Thoracic aorta endothelial cell (primary cell): ENCODE results near the gene CPLANE2. TPM values are rescaled to one million over a fixed set of nuclear protein-coding genes. Genes with fewer than 3 reads are reported as not detected.

Source experiments
- small RNA-seq: library from RNA; depleted of rRNA; stranded (forward); fragments of <200 nt; gene quantifications from one replicate; pipeline ENCODE3, GENCODE V24; 2012
- total RNA-seq: library from RNA; depleted of rRNA; stranded (reverse); fragments of >200 nt; gene quantifications from 2 replicates; pipeline ENCODE4 v1.2.3, GENCODE V29; 2012

CPLANE2 gene, protein sequence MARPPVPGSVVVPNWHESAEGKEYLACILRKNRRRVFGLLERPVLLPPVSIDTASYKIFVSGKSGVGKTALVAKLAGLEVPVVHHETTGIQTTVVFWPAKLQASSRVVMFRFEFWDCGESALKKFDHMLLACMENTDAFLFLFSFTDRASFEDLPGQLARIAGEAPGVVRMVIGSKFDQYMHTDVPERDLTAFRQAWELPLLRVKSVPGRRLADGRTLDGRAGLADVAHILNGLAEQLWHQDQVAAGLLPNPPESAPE
- total RNA-seq = 5.9 and 8.1 TPM in 2 replicates

DNA sequence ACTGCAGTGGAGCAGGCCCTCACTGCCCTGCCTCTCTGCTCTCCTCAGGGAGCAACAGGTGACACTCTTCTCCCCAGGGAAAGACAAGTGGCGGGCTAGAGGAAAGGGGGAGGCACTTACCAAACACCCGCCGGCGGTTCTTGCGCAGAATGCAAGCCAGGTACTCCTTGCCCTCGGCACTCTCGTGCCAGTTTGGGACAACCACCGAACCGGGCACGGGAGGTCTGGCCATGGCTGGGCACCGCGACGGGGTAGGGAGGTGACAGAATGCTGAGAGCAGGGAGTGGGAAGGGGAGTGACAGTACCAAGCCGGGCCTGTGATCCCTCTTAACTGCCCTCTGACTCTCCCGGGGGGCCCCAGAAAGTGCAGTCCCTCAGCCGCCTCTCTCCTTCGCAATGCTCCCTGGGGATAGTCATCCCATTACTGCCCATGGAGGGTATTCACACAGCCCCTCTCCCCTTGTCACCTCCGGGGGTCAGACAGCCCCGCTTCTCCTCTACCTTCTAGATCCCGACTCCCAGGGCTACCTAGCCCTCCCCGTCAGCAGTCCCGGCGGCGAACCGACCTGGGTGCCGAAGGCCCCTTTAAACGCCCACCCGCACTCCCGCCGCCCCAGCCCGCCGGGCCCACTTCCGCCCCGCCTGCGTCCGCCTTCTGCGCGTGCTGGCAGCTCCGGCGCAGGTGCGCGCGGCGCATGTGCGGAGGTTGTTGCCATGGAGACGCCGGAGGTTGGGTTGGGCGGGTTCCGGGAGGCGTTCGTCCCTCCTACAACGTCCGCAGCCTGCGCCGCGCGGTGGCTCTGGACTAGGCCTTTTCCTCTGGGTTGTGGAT is at the start of gene CPLANE2:
CPLANE2 (minus strand) TSS at position 673 of the 832 bp plus-strand sequence; CDS start at position 232, 441 bp downstream.

DNA sequence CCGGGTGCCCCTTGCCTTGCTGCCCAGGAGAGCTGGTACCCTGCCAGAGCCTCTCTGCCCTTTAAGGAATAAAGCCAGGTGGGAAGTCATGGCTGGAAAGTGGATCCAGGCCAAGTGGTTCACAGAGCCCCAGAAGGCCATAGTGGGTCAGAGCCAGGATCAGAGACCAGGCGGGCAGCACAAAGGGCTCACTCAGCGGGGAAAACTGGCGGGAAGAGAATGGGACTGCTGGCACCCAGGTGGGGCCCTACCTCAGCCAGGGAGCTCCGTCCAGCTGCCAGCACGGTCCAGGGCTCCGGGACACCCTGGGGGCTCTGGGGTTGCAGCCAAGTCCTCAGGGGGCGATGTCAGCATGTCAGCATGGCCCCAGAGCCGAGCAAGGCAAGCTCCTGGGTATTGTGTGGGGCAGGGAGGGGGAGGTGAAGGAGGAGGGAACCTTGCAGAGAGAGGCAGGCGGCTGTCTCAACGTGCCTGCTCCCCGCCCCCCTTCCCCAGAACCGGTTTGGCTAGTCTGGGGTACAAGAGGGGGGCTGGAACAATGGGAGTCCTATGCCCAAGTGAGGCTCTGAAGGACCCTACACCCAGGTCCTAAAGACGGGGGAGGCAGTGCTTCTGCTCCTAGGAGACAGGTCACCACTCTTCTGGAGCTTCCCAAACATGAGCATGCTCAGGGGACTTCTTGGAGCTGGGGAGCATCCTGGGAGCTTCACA is 24.6 kb downstream of the CPLANE2 start, which contains the start of gene ARHGEF19:
ARHGEF19 (minus strand) TSS at position 402 of the 711 bp plus-strand sequence. CDS start 3,598 bp downstream, outside the sequence.

Small RNAs within 50 kb of the gene (small RNA-seq; reads per million reads assigned to genes)
- 0.56 reads per million for gene MT1XP1

Other genes with a start within 250 kb of the CPLANE2 start
- not detected in 2 replicates for gene SRARP, start 232.9 kb downstream of the CPLANE2 start, total RNA-seq
- not detected in 2 replicates for gene HSPB7, start 219.1 kb downstream of the CPLANE2 start, total RNA-seq
- not detected in 2 replicates for gene CLCNKA, start 215.1 kb downstream of the CPLANE2 start, total RNA-seq
- not detected in 2 replicates for gene CLCNKB, start 193.4 kb downstream of the CPLANE2 start, total RNA-seq
- gene FAM131C, start 163.5 kb downstream of the CPLANE2 start, total RNA-seq = 0.13 and 0.22 TPM in 2 replicates
- 111 and 117 TPM in 2 replicates for gene EPHA2, start 81.1 kb downstream of the CPLANE2 start, total RNA-seq
- gene ARHGEF19, start 24.5 kb downstream of the CPLANE2 start, total RNA-seq = 4.7 and 7.6 TPM in 2 replicates
- 19.8 and 21.1 TPM in 2 replicates for gene FBXO42, start 115.3 kb upstream of the CPLANE2 start, total RNA-seq
- 86.7 and 98.1 TPM in 2 replicates for gene SZRD1, start 130.1 kb upstream of the CPLANE2 start, total RNA-seq
- gene SPATA21, start 200.2 kb upstream of the CPLANE2 start, total RNA-seq = under 0.01 TPM in 1 of 2 replicates, not detected in the other
- gene NECAP2, start 203.5 kb upstream of the CPLANE2 start, total RNA-seq = 119 and 120 TPM in 2 replicates